Right cardiac atrium (tissue), 5 donors: ENCODE results near the gene SMAGP. TPM values are rescaled to one million over a fixed set of nuclear protein-coding genes. Genes with fewer than 3 reads are reported as not detected.

Experiments used
- polyA plus RNA-seq: library from polyadenylated mRNA; stranded (reverse); fragments of 200-250 nt; gene quantifications from one replicate; pipeline ENCODE4 v1.2.3, GENCODE V29; 2013
- total RNA-seq, 4 donors: library from RNA; stranded (reverse); fragmentation: NEBNext Ultra II Directional; extraction: Animal tissue kit (Norgen Biotek cat#: 25700); gene quantifications; one replicate each; pipeline ENCODE4 v1.2.1, GENCODE V29; 2021
- donor health status: healthy with polysubstance abuse.
- donor health status: DM: no; HTN: yes; CAD: no.
- donor health status: DM: no; HTN: no; CAD: no.
- donor health status: DM: no; HTN: yes; CAD: no; lungs with severe emphysema.
- donor health status: DM: yes; HTN: yes; CAD: no.

Gene SMAGP
- total and polyA plus RNA-seq, 5 donors = 1.4 to 6.2 (median 3.6) TPM

Other genes with a start within 250 kb of the SMAGP start
- gene SLC11A2, start 244.0 kb downstream of the SMAGP start, total RNA-seq = 10 to 100 TPM; 42.6 to 52.4 (median 50.0) TPM
- gene SLC11A2, start 244.0 kb downstream of the SMAGP start, polyA plus RNA-seq = 19.0 TPM
- 10 to 100 TPM; 29.8 to 33.9 (median 32.0) TPM for gene LETMD1, start 222.1 kb downstream of the SMAGP start, total RNA-seq
- 28.2 TPM for gene LETMD1, start 222.1 kb downstream of the SMAGP start, polyA plus RNA-seq
- 10 to 100 TPM; 18.5 to 24.9 (median 20.9) TPM for gene CSRNP2, start 186.8 kb downstream of the SMAGP start, total RNA-seq
- gene CSRNP2, start 186.8 kb downstream of the SMAGP start, polyA plus RNA-seq = 13.2 TPM
- gene TFCP2, start 97.3 kb downstream of the SMAGP start, total RNA-seq = 10 to 100 TPM; 17.4 to 25.1 (median 20.3) TPM
- gene TFCP2, start 97.3 kb downstream of the SMAGP start, polyA plus RNA-seq = 11.8 TPM
- gene POU6F1, start 52.4 kb downstream of the SMAGP start, total RNA-seq = 10 to 100 TPM in 1 of 4 donors, 1 to 10 TPM in 3; 7.7 to 10.2 (median 8.4) TPM
- gene POU6F1, start 52.4 kb downstream of the SMAGP start, polyA plus RNA-seq = 4.6 TPM
- 100 to 1,000 TPM; 150 to 176 (median 168) TPM for gene DAZAP2, start 31.6 kb downstream of the SMAGP start, total RNA-seq
- 135 TPM for gene DAZAP2, start 31.6 kb downstream of the SMAGP start, polyA plus RNA-seq
- gene BIN2, start 53.8 kb upstream of the SMAGP start, total RNA-seq = 1 to 10 TPM; 2.5 to 4.5 (median 3.2) TPM
- 1.8 TPM for gene BIN2, start 53.8 kb upstream of the SMAGP start, polyA plus RNA-seq
- under 1 TPM in 1 of 4 donors, not detected in 3; 0.26 TPM for gene CELA1, start 76.3 kb upstream of the SMAGP start, total RNA-seq
- not detected for gene CELA1, start 76.3 kb upstream of the SMAGP start, polyA plus RNA-seq
- gene GALNT6, start 121.0 kb upstream of the SMAGP start, total RNA-seq = 1 to 10 TPM in 3 of 4 donors, under 1 TPM in 1; 0.91 to 2.2 (median 1.7) TPM
- 0.25 TPM for gene GALNT6, start 121.0 kb upstream of the SMAGP start, polyA plus RNA-seq
- gene SLC4A8, start 154.4 kb upstream of the SMAGP start, total RNA-seq = under 1 TPM; 0.23 to 0.50 (median 0.24) TPM
- gene SLC4A8, start 154.4 kb upstream of the SMAGP start, polyA plus RNA-seq = 0.02 TPM